Uterus (tissue), 2 donors: ENCODE measurements around the gene STK39.

Source experiments
- CTCF ChIP-seq, 4 experiments: fragments of 200-600 bp in 2 of 4; fragments of 450-650 bp in 2 of 4; sonication (generic) in 2 of 4; IDR thresholded peaks; one replicate each; pipeline ENCODE4 v1.5.1; 2016 to 2019; ENCODE audit warnings: antibody characterized with exemption in 4 of 4, mild to moderate bottlenecking in 2 of 4, moderate library complexity in 1 of 4
- POLR2A ChIP-seq, 2 donors: fragments of 450-650 bp; IDR thresholded peaks; one replicate each; pipeline ENCODE4 v1.6.1; 2016; ENCODE audit warnings: antibody characterized with exemption in 2 of 2, mild to moderate bottlenecking in 1 of 2, moderate library complexity in 1 of 2

GRCh38 chr2:168176402-168176801, 71.0 kb downstream of the STK39 start:
- TF ChIP-seq POLR2A (IDR thresholded peaks at IDR 0.05), result no peak
- TF ChIP-seq CTCF (IDR thresholded peaks at IDR 0.05), result no peak
